Prostate gland (tissue), 2 donors: ENCODE measurements around the gene HIVEP2.

ENCODE experiments used
- CTCF ChIP-seq, 4 experiments: fragments of 200-600 bp in 2 of 4; fragments of 450-650 bp in 2 of 4; sonication (generic) in 2 of 4; IDR thresholded peaks; 1 replicate in 3 of 4; 2 replicates in 1 of 4; pipeline ENCODE4 v1.5.1; 2016 to 2019; ENCODE audit warnings: antibody characterized with exemption in 4 of 4, mild to moderate bottlenecking in 2 of 4, moderate library complexity in 2 of 4
- POLR2A ChIP-seq: fragments of 450-650 bp; IDR thresholded peaks from one replicate; pipeline ENCODE4 v1.6.1; 2016; ENCODE audit warnings: antibody characterized with exemption, mild to moderate bottlenecking

GRCh38 chr6:142868917-142869316 is 76.1 kb downstream of the HIVEP2 start:
- TF ChIP-seq CTCF (IDR thresholded peaks at IDR 0.05), result no peak
- no peak for TF ChIP-seq POLR2A
